ENCODE data around the gene DCAF8.
A peak's percentile ranks its signal among the peaks of the same experiment; 100 is the strongest.

DCAF8 gene

DNA sequence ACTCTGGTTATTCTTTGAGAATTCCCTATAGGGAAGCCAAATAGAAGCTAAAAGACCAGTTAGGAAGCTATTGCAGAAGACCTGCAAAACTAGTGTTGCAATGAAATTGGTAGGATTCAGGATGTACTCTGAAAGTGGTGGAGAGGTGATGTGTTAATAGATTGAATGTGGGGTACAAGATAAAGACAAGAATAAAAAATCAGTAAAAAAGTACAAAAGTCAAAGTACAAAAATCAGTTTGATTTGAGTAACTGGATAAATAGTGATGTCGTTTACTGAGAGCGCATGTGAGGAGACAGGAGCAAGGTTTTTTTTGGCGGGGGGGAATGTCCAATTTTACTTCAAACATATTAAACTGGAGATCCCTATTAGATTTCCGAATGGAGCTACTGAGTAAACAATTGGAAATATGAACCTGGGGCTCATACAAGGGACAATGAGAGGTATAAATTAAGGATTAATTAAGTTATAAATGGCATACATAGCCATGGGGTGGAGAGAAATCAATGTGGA, 2.5 kb upstream of the DCAF8 start:
- no peak overlapping the region for H3K4me3 ChIP-seq (replicated peaks in 1 of 2; ENCODE audit: low read depth in 2 of 2, low read length in 2 of 2)
- TF ChIP-seq CTCF (IDR thresholded peaks at IDR 0.05; ENCODE audit: low read depth, low read length), result no peak
- DNase-seq (ENCODE audit: low read depth in 2 of 2), result no peak

- peak; percentile 68 to 89 for DNase-seq (ENCODE audit: low read depth in 2 of 2)
- H3K4me3 ChIP-seq (replicated peaks in 1 of 2; ENCODE audit: low read depth in 2 of 2, low read length in 2 of 2), result peak overlapping the region; percentile 98 to 99
- TF ChIP-seq CTCF (IDR thresholded peaks at IDR 0.05; ENCODE audit: low read depth, low read length), result no peak
Observed at GRCh38 chr1:160261556-160261892, 825 bp downstream of the DCAF8 start.

DNA sequence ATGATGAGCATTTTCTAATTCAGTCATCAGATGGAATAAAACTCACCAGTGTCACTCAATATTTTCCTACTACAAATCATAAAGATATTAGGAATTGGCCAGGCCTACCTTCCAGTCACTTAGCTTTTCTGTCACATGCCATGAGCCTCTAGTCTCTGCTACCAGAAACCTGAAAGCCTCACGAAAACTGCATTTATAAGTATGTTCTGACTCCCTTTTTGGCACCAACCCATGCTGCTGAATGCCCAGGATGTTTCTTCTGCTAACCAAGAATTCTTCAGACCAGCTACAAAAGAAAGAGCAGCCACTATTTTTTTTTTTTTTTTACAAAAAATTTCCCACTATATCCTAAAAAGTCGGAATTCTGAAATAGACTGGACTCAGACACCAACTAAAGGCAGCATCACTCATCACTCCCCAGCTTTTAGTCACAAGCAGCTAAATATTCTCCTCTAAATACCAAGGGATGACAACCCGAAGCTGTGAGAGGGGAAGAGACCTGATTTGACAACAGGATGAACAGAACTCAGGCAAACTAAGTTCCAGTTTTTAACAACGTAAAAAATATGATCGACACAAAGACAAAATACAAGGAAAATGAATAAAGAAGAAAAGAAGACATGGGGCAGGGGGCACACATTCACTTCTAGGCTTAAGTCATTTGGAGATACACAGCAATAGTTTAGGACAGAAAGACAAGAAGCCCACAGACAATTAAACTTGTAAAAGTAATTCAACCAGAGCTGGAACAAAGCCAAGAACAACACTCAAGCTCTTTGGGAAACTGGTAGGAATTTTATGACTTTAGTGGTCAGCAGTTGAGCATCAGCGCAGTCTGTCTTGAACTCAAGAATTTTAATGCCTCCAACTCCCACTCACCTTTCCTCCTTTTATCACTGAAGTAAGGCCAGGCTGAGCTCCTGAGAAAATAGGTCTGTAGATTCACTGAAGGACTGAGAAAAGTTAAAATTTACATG, 1.7 kb downstream of the DCAF8 start:
- TF ChIP-seq CTCF (IDR thresholded peaks at IDR 0.05; ENCODE audit: low read depth, low read length), result no peak
- peak overlapping the region; percentile 98 to 99 for H3K4me3 ChIP-seq (replicated peaks in 1 of 2; ENCODE audit: low read depth in 2 of 2, low read length in 2 of 2)
- peak; percentile 87 to 92 for DNase-seq (ENCODE audit: low read depth in 2 of 2)

GRCh38 chr1:160258177-160258798, 4.1 kb downstream of the DCAF8 start:
- TF ChIP-seq CTCF (IDR thresholded peaks at IDR 0.05; ENCODE audit: low read depth, low read length), result no peak
- H3K4me3 ChIP-seq (replicated peaks in 1 of 2; ENCODE audit: low read depth in 2 of 2, low read length in 2 of 2), result no peak overlapping the region
- DNase-seq (ENCODE audit: low read depth in 2 of 2), result no peak

DNA sequence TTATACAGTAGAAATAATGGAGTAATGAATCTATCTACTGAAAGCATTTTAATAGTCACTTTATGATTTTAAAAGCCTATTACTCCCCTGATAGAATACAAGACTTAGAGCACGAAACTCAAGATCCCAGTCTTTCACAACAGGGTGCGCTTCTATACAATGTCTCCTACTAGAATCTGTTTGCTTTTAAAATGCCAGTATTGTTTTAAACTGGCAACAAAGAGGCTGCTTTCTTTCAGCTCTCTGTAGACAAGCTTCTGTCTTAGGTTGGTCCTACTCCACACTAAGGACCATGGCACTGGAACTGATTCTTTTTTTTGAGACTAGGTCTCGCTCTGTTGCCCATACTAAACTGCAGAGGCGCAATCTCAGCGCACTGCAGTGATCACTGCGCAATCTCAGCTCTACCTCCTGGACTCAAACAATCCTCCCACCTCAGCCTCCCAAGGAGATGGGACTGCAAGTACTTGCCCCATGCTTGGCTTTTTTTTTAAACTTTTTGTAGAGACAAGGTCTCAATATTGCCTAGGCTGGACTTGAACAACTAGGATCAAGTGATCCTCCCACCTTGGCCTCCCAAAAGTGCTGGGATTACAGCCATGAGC, 4.8 kb downstream of the DCAF8 start:
- no peak overlapping the region for H3K4me3 ChIP-seq (replicated peaks in 1 of 2; ENCODE audit: low read depth in 2 of 2, low read length in 2 of 2)
- TF ChIP-seq CTCF (IDR thresholded peaks at IDR 0.05; ENCODE audit: low read depth, low read length), result no peak
- DNase-seq (ENCODE audit: low read depth in 2 of 2), result no peak

DNA sequence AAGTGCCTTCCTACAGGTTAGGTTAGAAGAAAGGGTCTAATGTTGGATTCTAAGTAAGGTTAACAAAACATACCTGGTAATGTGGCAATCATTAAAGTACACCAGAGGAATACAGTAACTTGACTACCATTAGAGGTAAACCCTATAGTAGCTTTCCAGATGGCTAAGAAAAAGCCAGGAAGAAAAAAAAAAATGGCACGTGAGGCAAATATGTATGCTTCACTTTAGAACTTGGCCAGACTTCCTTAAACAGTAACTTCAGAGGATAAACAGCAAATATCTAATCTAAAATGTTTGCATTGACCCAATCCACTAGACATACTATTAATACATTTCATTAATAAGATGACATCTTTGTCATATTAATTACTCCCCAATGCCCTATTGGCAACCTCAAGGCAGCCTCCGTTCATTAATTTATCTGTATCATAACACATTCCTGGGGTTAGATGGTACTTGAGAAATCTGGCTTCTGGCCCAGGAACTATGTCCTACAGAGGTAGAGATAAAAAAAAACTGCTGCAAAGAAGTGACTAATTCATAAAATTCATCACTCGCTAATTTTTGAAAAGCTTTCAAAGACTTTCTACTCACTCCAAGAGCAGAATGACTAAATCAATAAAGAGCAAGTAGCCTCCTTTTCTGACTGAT, 5.8 kb downstream of the DCAF8 start:
- DNase-seq (ENCODE audit: low read depth in 2 of 2), result peak; percentile 77 to 84
- no peak for TF ChIP-seq CTCF (IDR thresholded peaks at IDR 0.05; ENCODE audit: low read depth, low read length)
- no peak overlapping the region for H3K4me3 ChIP-seq (replicated peaks in 1 of 2; ENCODE audit: low read depth in 2 of 2, low read length in 2 of 2)

All from cardiac fibroblast (primary cell).